GM06990 (cell line): ENCODE results near the gene PPP1R37.

Experiments used
- DNase-seq: peaks from one replicate; pipeline ENCODE4 v3.0.0-alpha.2; 2011; ENCODE audit not compliant: insufficient read length; ENCODE audit errors: extremely low read depth
- H3K27me3 ChIP-seq: replicated peaks from 2 replicates; pipeline ENCODE4 v1.6.0; 2011; ENCODE audit warnings: low read length; ENCODE audit not compliant: control insufficient read depth, insufficient read depth
- H3K36me3 ChIP-seq: 2 replicates; pipeline ENCODE4 v1.5.1; 2011; ENCODE audit warnings: low read length; ENCODE audit not compliant: control insufficient read depth, insufficient read depth
- H3K4me3 ChIP-seq: replicated peaks from 2 replicates; pipeline ENCODE4 v1.5.1; 2011; ENCODE audit warnings: low read depth, mild to moderate bottlenecking, control low read depth, low read length
- CTCF ChIP-seq: IDR thresholded peaks from 2 replicates; pipeline ENCODE4 v1.5.1; 2011; ENCODE audit warnings: low read length, control low read depth, mild to moderate bottlenecking, inconsistent platforms; ENCODE audit not compliant: insufficient read depth, poor library complexity, severe bottlenecking

The PPP1R37 gene

GRCh38 chr19:45142726-45143110, 49.7 kb downstream of the PPP1R37 start:
- DNase-seq = no peak
- Histone ChIP-seq H3K27me3 (no peaks in the 10 kb centered on the region), H3K36me3 (peaks cover 15% of the 10 kb centered on the region), H3K4me3 (no peak overlapping the region)
- no peak for TF ChIP-seq CTCF

DNA sequence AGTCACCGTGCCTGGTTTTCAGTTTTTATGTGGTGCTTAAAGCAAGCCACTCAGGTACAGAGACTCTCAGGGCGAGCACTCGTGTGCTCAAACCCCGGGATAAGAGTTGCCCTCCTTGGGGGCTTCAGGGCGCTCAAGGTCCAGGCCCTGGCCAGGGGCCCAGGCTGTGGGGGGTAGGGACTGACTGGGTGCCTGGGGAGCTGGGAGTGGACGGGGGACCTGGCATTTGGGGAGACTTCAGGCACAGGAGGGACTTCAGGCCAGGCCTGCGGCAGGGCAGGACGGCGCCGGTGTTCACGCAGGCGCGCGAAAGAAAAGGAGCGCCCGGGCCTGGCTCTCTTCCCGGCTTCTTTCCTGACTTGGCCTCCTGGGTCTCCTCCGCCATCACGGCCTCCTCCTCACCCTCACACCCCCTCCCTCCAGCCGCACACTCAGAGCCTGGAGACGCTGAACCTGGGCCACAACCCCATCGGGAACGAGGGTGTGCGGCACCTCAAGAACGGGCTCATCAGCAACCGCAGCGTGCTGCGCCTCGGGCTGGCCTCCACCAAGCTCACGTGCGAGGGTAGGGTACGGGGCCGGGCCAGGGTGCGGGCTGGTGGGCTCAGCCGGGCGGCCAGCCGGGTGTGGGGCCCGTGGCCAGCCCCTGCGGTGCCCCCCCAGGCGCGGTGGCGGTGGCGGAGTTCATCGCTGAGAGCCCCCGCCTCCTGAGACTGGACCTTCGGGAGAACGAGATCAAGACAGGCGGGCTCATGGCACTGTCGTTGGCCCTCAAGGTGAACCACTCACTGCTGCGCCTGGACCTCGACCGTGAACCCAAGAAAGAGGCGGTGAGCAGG, 51.7 kb downstream of the PPP1R37 start:
- peaks cover 15% of the 10 kb centered on the region for H3K36me3 ChIP-seq
- no peaks in the 10 kb centered on the region for H3K27me3 ChIP-seq
- no peak for TF ChIP-seq CTCF
- H3K4me3 ChIP-seq = no peak overlapping the region
- no peak for DNase-seq

DNA sequence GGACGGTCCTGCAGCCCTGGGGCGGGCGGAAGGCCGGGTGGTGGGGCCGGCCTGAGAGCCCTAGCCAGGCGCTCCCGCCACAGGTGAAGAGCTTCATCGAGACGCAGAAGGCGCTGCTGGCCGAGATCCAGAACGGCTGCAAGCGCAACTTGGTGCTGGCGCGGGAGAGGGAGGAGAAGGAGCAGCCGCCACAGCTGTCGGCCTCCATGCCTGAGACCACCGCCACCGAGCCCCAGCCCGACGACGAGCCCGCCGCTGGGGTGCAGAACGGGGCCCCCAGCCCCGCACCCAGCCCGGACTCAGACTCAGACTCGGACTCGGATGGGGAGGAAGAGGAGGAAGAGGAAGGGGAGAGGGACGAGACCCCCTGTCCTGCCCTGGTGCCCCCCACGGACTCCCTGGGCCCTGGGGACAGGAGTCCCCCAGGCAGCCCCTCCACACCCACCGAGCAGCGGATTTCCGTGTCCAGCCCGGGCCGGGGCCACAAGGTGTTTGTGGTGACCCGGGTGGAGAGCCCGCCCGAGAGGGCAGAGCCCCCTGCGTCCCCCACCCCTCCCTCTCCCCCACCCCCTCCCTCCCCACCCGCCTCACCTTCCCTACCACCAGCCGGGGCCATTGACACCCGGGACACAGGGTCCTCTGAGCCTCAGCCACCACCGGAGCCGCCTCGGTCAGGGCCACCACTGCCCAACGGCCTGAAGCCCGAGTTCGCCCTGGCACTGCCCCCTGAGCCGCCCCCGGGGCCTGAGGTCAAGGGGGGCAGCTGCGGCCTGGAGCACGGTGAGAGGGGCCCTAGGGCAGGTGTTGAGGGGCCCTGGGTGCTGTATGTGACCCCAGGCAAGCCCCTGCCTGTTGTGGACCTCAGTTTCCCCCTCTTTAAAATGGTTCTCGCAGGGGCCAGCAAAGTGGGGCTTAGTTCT, 52.6 kb downstream of the PPP1R37 start:
- no peak for TF ChIP-seq CTCF
- Histone ChIP-seq H3K4me3 (no peak overlapping the region), H3K27me3 (no peaks in the 10 kb centered on the region), H3K36me3 (peaks cover 15% of the 10 kb centered on the region)
- DNase-seq = no peak

GRCh38 chr19:45146251-45146650, 53.3 kb downstream of the PPP1R37 start:
- no peak for TF ChIP-seq CTCF
- H3K27me3 ChIP-seq = no peaks in the 10 kb centered on the region
- no peak overlapping the region for H3K4me3 ChIP-seq
- H3K36me3 ChIP-seq = peaks cover 12% of the 10 kb centered on the region
- no peak for DNase-seq

DNA sequence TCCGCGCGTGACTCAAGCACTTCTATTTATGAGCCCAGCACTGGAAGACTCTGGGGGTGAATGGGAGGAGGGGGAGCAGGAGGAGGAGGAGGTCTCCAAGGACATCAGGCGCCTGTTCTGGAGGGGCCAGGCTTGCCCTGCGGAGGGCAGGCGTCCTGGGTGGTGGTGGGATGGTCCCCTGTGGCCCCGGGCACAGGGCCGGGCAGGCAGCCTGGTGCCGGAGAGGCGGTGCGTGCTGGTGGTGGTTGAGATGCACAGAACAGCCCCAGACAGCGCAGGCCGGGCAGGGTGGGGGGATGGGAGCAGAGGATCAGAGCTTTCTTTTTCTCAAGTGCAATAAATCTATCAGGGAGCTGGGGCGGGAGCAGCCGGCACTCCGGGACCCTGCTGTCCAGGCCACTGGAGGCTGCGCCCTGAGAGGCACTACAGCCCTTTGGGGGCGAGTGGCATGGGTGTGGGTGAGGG, 53.8 kb downstream of the PPP1R37 start:
- Histone ChIP-seq H3K4me3 (no peak overlapping the region), H3K27me3 (no peaks in the 10 kb centered on the region), H3K36me3 (peaks cover 12% of the 10 kb centered on the region)
- TF ChIP-seq CTCF = no peak
- no peak for DNase-seq
